ENCODE measurements around the gene SMOC1.

DNA sequence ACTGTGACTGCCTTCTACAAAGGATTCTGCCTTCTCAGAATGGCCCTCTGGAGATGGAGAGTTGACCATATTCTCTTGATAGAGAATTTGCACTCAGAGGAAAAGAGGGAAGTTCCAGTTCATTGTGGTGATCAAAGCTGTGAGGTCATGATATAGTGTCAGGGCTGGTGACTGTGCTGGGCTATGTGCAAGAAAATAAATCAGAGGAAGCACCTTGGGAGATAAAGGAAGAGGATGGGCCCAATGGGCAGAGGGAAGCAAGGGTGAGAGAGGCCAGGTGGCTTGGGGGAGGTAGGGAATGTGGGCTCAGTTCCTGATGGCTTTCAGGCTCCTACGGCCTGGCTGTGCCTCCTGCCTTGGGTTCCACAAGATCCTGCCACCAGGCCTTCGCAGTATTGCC is 163.8 kb downstream of the SMOC1 start:
- TF ChIP-seq POLR2A (IDR thresholded peaks at IDR 0.05): no peak
- TF ChIP-seq CTCF (IDR thresholded peaks at IDR 0.05): no peak

Measured in body of pancreas (tissue), 4 donors.